HEK293T (cell line): ENCODE data around the gene PLD5.

Experiments used
- ARNT ChIP-seq: fragments of 450-650 bp; IDR thresholded peaks from 2 replicates; pipeline ENCODE4 v1.6.1; 2017; ENCODE audit warnings: mild to moderate bottlenecking
- BHLHE40 ChIP-seq: fragments of 450-650 bp; IDR thresholded peaks from 2 replicates; pipeline ENCODE4 v1.6.1; 2016; ENCODE audit warnings: mild to moderate bottlenecking, moderate library complexity, borderline replicate concordance
- ELF4 ChIP-seq: fragments of 450-650 bp; IDR thresholded peaks from 2 replicates; pipeline ENCODE4 v1.6.1; 2017; ENCODE audit warnings: antibody characterized with exemption
- FOXM1 ChIP-seq: fragments of 450-650 bp; IDR thresholded peaks from 2 replicates; pipeline ENCODE4 v1.6.1; 2017; ENCODE audit warnings: mild to moderate bottlenecking, borderline replicate concordance
- HDGF ChIP-seq: fragments of 450-650 bp; IDR thresholded peaks from 2 replicates; pipeline ENCODE4 v1.6.1; 2017; ENCODE audit warnings: antibody characterized with exemption, borderline replicate concordance
- L3MBTL2 ChIP-seq: fragments of 450-650 bp; conservative IDR thresholded peaks from 2 replicates; pipeline ENCODE4 v1.6.1; 2016; ENCODE audit warnings: mild to moderate bottlenecking
- LEF1 ChIP-seq: fragments of 450-650 bp; IDR thresholded peaks from 2 replicates; pipeline ENCODE4 v1.6.1; 2017; ENCODE audit warnings: mild to moderate bottlenecking, borderline replicate concordance
- NFRKB ChIP-seq: fragments of 450-650 bp; IDR thresholded peaks from 2 replicates; pipeline ENCODE4 v1.6.1; 2016; ENCODE audit warnings: mild to moderate bottlenecking, moderate library complexity
- SP1 ChIP-seq: fragments of 450-650 bp; IDR thresholded peaks from 2 replicates; pipeline ENCODE4 v1.6.1; 2017
- SUZ12 ChIP-seq: fragments of 450-650 bp; IDR thresholded peaks from 2 replicates; pipeline ENCODE4 v1.6.1; 2016; ENCODE audit warnings: mild to moderate bottlenecking
- TARDBP ChIP-seq: fragments of 450-650 bp; IDR thresholded peaks from 2 replicates; pipeline ENCODE4 v1.6.1; 2016
- ZNF384 ChIP-seq: fragments of 450-650 bp; IDR thresholded peaks from 2 replicates; pipeline ENCODE4 v1.6.1; 2016
- TF ChIP-seq, protein P1 (sequence below): fragments of 450-650 bp; IDR thresholded peaks from 2 replicates; pipeline ENCODE4 v1.6.1; 2016

- TF ChIP-seq TARDBP (no peak), L3MBTL2 (no peak), BHLHE40 (no peak), HDGF (no peak), SUZ12 (no peak), FOXM1 (no peak), LEF1 (no peak), ARNT (no peak), SP1 (no peak), ELF4 (no peak), NFRKB (no peak), ZNF384 (no peak)
- TF ChIP-seq, protein P1, sequence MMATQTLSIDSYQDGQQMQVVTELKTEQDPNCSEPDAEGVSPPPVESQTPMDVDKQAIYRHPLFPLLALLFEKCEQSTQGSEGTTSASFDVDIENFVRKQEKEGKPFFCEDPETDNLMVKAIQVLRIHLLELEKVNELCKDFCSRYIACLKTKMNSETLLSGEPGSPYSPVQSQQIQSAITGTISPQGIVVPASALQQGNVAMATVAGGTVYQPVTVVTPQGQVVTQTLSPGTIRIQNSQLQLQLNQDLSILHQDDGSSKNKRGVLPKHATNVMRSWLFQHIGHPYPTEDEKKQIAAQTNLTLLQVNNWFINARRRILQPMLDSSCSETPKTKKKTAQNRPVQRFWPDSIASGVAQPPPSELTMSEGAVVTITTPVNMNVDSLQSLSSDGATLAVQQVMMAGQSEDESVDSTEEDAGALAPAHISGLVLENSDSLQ = peak; percentile 54
Observed at GRCh38 chr1:242240077-242240476, 284.4 kb downstream of the PLD5 start.
